GM12872 (cell line): Measurements from ENCODE around the gene TKTL1.

Source experiments
- TF ChIP-seq, protein P1 (sequence below): IDR thresholded peaks from 3 replicates; pipeline ENCODE4 v1.5.1; 2011; ENCODE audit warnings: low read depth, mild to moderate bottlenecking, low read length, moderate library complexity; ENCODE audit not compliant: insufficient read depth

Gene TKTL1

DNA sequence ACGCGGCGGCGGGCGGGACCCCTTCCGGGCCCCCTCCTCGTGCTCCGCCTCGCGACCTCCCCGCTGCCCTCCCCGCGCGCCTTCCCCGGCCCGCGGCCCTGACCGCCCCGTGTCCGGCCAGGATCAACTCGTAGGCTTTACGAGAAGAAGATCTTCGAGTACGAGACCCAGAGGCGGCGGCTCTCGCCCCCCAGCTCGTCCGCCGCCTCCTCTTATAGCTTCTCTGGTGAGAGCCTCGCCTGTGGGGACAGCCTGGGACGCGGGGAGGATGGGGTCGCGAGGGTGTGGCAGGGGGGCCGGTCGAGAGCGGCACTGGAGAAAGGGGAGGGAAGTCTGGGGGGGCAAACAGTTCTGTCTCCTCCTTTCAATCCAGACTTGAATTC, 84.0 kb downstream of the TKTL1 start:
- TF ChIP-seq, protein P1, sequence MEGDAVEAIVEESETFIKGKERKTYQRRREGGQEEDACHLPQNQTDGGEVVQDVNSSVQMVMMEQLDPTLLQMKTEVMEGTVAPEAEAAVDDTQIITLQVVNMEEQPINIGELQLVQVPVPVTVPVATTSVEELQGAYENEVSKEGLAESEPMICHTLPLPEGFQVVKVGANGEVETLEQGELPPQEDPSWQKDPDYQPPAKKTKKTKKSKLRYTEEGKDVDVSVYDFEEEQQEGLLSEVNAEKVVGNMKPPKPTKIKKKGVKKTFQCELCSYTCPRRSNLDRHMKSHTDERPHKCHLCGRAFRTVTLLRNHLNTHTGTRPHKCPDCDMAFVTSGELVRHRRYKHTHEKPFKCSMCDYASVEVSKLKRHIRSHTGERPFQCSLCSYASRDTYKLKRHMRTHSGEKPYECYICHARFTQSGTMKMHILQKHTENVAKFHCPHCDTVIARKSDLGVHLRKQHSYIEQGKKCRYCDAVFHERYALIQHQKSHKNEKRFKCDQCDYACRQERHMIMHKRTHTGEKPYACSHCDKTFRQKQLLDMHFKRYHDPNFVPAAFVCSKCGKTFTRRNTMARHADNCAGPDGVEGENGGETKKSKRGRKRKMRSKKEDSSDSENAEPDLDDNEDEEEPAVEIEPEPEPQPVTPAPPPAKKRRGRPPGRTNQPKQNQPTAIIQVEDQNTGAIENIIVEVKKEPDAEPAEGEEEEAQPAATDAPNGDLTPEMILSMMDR = no peak
